WI38 (cell line): Measurements from ENCODE around the gene VCAN.

Experiments
- H3K4me3 ChIP-seq: 2 replicates; pipeline ENCODE4 v1.5.1; 2011; ENCODE audit warnings: low read depth, mild to moderate bottlenecking, control low read depth, low read length
- TF ChIP-seq, protein P1 (sequence below): IDR thresholded peaks from 2 replicates; pipeline ENCODE4 v1.5.1; 2012; ENCODE audit warnings: low read depth, mild to moderate bottlenecking, control low read depth, low read length

Gene VCAN

DNA sequence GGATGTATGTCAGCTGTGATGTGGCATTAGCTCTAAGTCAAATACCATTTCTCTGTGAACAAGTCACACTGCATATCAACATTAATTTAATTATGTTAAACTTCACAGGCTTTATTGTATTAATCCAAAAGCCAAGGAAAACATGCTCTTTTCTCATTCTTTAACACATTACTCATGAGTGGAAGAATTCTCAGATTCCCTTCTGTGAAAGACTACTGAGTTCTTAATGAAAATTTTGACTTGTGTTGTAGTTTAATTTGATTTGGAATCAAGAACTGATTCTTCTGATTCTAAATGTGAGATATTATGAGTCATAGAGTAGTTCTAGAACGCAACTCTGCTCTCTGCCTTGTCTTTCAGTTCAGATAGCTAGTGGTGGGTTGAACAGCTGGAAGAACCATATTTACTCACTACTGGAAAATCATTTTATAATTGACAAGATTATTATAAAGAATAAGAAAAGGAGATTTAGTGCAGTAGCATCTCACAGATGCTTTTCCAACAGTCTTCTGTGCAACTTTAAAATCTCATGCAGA is 90.6 kb downstream of the VCAN start:
- no peak overlapping the region for H3K4me3 ChIP-seq
- TF ChIP-seq, protein P1, sequence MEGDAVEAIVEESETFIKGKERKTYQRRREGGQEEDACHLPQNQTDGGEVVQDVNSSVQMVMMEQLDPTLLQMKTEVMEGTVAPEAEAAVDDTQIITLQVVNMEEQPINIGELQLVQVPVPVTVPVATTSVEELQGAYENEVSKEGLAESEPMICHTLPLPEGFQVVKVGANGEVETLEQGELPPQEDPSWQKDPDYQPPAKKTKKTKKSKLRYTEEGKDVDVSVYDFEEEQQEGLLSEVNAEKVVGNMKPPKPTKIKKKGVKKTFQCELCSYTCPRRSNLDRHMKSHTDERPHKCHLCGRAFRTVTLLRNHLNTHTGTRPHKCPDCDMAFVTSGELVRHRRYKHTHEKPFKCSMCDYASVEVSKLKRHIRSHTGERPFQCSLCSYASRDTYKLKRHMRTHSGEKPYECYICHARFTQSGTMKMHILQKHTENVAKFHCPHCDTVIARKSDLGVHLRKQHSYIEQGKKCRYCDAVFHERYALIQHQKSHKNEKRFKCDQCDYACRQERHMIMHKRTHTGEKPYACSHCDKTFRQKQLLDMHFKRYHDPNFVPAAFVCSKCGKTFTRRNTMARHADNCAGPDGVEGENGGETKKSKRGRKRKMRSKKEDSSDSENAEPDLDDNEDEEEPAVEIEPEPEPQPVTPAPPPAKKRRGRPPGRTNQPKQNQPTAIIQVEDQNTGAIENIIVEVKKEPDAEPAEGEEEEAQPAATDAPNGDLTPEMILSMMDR = no peak

DNA sequence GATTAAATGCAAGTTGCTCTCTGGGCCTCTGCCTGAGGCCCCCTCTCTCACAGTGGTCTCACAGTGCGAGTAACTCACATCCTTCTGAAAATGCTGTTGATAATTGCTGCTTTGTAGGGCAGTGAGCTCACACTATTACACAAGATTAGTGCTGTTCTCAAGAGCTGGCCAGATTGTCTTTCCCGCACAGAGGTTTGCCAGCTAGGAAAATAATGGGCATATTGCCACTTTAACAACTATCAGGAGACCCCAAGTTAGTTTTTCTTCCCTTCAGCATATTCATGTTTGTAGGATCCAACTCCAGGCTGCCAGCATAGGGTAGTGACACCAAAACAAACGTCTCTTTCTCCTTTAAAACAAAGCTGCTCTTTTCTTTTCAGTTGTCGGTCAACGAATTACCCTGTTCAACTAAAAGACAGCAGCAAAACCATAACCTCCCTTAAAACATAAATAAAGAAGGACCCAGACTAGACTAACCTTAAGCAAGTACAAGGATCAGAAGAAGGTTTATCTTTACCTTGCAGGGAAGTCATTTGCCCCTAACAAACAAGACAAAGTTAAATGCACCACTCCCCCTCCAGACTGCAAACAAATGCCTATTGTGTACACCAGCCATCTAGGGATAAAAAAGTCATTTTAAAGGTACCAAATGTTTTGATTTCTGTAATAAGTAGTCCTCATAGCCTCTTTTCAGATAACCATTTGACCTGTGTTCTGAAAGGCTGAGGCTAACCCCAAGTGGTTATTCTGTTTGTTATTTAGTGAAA is 91.4 kb downstream of the VCAN start:
- H3K4me3 ChIP-seq = no peak overlapping the region
- TF ChIP-seq, protein P1 = no peak

DNA sequence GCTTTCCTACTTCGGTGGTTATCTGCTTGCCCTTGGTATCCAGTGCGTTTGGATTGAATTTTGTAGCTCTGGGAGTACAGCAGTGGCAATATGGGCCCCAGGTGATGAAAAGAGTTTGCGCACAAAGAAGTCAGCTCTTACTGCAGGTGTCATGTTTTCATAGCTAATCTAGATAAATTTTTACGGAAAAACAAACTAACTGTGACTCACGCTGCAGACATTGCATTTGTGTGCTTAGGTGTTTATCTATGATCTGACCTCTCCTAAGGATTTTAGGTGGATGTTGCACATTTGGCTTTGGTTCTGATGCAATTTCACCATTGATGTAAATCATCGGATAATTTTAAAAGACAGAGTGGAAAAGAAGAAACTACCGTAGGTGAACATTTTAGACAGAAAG is 92.1 kb downstream of the VCAN start:
- TF ChIP-seq, protein P1 = no peak
- no peak overlapping the region for H3K4me3 ChIP-seq

DNA sequence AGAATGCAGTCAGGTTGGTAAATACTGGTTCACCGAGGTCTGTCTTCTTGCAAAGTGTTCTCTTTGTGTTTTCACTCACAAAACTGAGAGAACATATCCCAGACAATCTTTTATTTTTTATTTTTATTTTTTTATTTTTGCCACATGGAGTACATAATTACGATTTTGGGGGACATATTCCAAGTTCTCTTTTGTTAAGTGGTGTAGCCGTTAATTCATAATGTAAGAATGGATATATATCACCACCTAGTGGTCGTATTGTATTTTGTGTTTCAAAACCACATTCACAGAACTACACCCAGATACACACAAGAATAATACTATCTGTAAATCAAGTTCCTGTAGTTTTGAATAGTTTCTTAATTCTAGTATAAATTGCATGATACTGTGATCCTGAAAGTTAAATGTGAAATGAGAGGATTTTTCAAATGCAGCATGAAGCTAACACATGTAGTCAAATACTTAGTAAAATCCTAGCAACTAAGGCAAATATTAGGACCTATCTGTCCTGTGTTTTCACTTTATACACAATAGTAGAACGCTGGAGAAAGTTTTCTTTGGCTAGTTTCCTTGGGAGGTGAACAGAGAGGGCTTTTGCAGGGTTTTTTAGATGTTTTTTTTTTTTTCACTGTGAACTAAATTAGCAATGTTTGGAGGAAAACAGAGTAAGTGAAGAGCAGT is 92.7 kb downstream of the VCAN start:
- no peak overlapping the region for H3K4me3 ChIP-seq
- TF ChIP-seq, protein P1 = peak; percentile 11; the same call in 1 of the 2 replicates

DNA sequence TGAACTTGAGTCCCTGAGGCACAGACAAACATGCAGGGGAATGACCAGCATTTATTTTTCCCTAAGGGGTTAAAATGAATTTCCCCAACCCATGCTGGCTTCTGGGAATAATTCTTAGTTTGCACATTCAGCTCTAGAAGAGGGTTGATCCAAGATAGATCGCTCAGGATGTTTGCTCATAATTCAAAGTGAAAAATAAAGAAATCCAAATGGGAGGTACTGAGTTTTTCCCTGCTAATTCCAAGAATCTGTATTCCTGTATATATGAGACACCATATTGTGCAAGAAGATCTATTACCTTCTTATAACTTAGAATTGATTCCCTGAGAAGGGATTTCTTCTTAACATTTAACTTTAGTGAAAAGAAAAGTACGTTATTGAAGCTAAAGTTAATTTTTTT is 96.2 kb downstream of the VCAN start:
- TF ChIP-seq, protein P1 = no peak
- H3K4me3 ChIP-seq = no peak overlapping the region

DNA sequence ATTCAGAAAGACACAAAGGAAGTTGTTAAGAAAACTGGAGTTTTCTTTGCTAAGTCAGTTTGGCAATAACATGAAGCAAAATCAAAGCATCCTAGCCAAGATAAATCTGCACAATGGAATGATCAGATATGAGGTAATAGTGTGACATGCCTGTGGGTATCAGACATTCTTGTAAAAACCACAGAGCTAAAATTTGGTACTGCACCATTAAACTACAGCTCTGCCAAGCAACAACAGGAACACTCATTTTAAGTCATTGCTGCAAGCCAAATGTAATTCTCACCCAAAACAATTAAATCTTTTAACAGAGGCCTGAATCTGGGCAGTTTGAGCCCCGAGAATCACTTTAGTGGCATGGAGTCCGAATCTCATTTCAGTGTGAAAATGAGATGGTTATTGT is 96.6 kb downstream of the VCAN start:
- no peak overlapping the region for H3K4me3 ChIP-seq
- TF ChIP-seq, protein P1 = no peak

DNA sequence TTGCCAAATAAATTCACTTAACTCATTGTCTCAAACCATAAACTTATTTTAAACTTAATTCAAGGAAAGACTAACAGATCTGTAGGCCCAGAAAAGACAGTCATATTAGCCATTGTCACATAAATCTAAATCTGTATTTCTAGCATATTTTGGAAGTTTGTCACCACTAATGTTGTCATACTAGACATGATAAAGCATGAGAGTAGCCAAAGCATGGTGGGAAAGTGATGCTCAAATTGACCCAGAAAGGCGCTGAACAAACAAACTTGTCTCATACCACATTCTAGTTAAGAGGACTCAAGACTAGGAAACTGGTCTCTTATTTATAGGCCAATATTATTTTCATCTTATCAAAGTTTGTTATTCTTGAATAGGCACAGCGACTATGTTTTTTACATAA is 99.4 kb downstream of the VCAN start:
- H3K4me3 ChIP-seq = no peak overlapping the region
- TF ChIP-seq, protein P1 = no peak
